RKO (cell line): ENCODE results near the gene CALCB.
A peak's percentile ranks its signal among the peaks of the same experiment; 100 is the strongest.
"Not testable (repeated sequence)": the region's sequence is repeated elsewhere in the genome, so short reads cannot be mapped to it uniquely, and the experiment has no call there.

Experiments used
- DNase-seq: peaks from one replicate; pipeline ENCODE4 v3.0.0-alpha.2; 2016; ENCODE audit warnings: low spot score

The CALCB gene

GRCh38 chr11:15073361-15074205, at the start of gene CALCB:
TSS of gene CALCB (plus strand) at chr11:15073593. CDS start at chr11:15074719, 1,126 bp downstream.
- DNase-seq, result no peak

GRCh38 chr11:15027011-15027410, 46.4 kb upstream of the CALCB start:
- no peak for DNase-seq

- no peak for DNase-seq
Observed at GRCh38 chr11:15027956-15028355, 45.4 kb upstream of the CALCB start.

- DNase-seq, result no peak
Observed at GRCh38 chr11:15028379-15028778, 45.0 kb upstream of the CALCB start.

GRCh38 chr11:15031945-15032344, 41.4 kb upstream of the CALCB start:
- DNase-seq, result not testable (repeated sequence)

GRCh38 chr11:15034687-15035267, 38.6 kb upstream of the CALCB start:
- DNase-seq, result no peak

GRCh38 chr11:15035283-15035682, 38.1 kb upstream of the CALCB start:
- no peak for DNase-seq

GRCh38 chr11:15038963-15039362, 34.4 kb upstream of the CALCB start:
- peak; percentile 31 for DNase-seq

- DNase-seq, result no peak
Observed at GRCh38 chr11:15045209-15045608, 28.2 kb upstream of the CALCB start.

- no peak for DNase-seq
Observed at GRCh38 chr11:15045891-15046290, 27.5 kb upstream of the CALCB start.

GRCh38 chr11:15046673-15047072, 26.7 kb upstream of the CALCB start:
- not testable (repeated sequence) for DNase-seq

- no peak for DNase-seq
Observed at GRCh38 chr11:15048616-15049015, 24.8 kb upstream of the CALCB start.

GRCh38 chr11:15053191-15053685, 20.2 kb upstream of the CALCB start:
- DNase-seq, result peak; percentile 29

- peak; percentile 41 for DNase-seq
Observed at GRCh38 chr11:15055620-15056356, 17.6 kb upstream of the CALCB start.

- DNase-seq, result no peak
Observed at GRCh38 chr11:15057329-15057728, 16.1 kb upstream of the CALCB start.

- DNase-seq, result peak; percentile 8
Observed at GRCh38 chr11:15059132-15059915, 14.1 kb upstream of the CALCB start.

- no peak for DNase-seq
Observed at GRCh38 chr11:15062599-15062998, 10.8 kb upstream of the CALCB start.

- not testable (repeated sequence) for DNase-seq
Observed at GRCh38 chr11:15069751-15070150, 3.6 kb upstream of the CALCB start.

- DNase-seq, result no peak
Observed at GRCh38 chr11:15071556-15072255, 1.7 kb upstream of the CALCB start.

GRCh38 chr11:15072551-15073143, 746 bp upstream of the CALCB start:
- no peak for DNase-seq
